Breast epithelium (tissue), 3 donors: ENCODE data around the gene DDX10.

Experiments
- CTCF ChIP-seq, 3 donors: fragments of 450-650 bp; IDR thresholded peaks; one replicate each; pipeline ENCODE4 v1.5.1; 2016 to 2017; ENCODE audit warnings: antibody characterized with exemption in 3 of 3, mild to moderate bottlenecking in 3 of 3, moderate library complexity in 3 of 3
- POLR2A ChIP-seq: fragments of 450-650 bp; IDR thresholded peaks from one replicate; pipeline ENCODE4 v1.6.1; 2016; ENCODE audit warnings: antibody characterized with exemption, mild to moderate bottlenecking, moderate library complexity
- POLR2AphosphoS5 ChIP-seq, 3 donors: sonication (generic); formaldehyde crosslinking; IDR thresholded peaks; one replicate each; pipeline ENCODE4 v1.6.1; 2017; ENCODE audit warnings: antibody characterized with exemption in 3 of 3

- TF ChIP-seq POLR2AphosphoS5 (IDR thresholded peaks at IDR 0.05) (no peak), POLR2A (no peak), CTCF (IDR thresholded peaks at IDR 0.05) (no peak)
Observed at GRCh38 chr11:108754901-108755625, 90.2 kb downstream of the DDX10 start.
